BLaER1 (cell line): ENCODE results near the gene IFRD2.
"Not testable (repeated sequence)": the region's sequence is repeated elsewhere in the genome, so short reads cannot be mapped to it uniquely, and the experiment has no call there.

ENCODE experiments used
- H3K27ac ChIP-seq: shearing (Covaris generic); formaldehyde crosslinking; 2 replicates; pipeline ENCODE4 v1.8.1; 2022
- H3K27me3 ChIP-seq: shearing (Covaris generic); formaldehyde crosslinking; 2 replicates; pipeline ENCODE4 v1.8.1; 2022
- H3K36me3 ChIP-seq: shearing (Covaris generic); formaldehyde crosslinking; 2 replicates; pipeline ENCODE4 v1.8.1; 2022
- H3K4me1 ChIP-seq: shearing (Covaris generic); formaldehyde crosslinking; 2 replicates; pipeline ENCODE4 v1.8.1; 2022
- H3K4me2 ChIP-seq: shearing (Covaris generic); formaldehyde crosslinking; 2 replicates; pipeline ENCODE4 v1.8.1; 2022
- H3K4me3 ChIP-seq: shearing (Covaris generic); formaldehyde crosslinking; 2 replicates; pipeline ENCODE4 v1.8.1; 2022
- H3K9ac ChIP-seq: shearing (Covaris generic); formaldehyde crosslinking; 2 replicates; pipeline ENCODE4 v1.8.1; 2022
- H3K9me3 ChIP-seq: shearing (Covaris generic); formaldehyde crosslinking; 2 replicates; pipeline ENCODE4 v1.8.1; 2022
- H4K20me1 ChIP-seq: shearing (Covaris generic); formaldehyde crosslinking; 2 replicates; pipeline ENCODE4 v1.8.1; 2022
- Cebpa-rat ChIP-seq: shearing (Covaris generic); IDR thresholded peaks from 2 replicates; pipeline ENCODE4 v1.8.1; 2022

The IFRD2 gene

DNA sequence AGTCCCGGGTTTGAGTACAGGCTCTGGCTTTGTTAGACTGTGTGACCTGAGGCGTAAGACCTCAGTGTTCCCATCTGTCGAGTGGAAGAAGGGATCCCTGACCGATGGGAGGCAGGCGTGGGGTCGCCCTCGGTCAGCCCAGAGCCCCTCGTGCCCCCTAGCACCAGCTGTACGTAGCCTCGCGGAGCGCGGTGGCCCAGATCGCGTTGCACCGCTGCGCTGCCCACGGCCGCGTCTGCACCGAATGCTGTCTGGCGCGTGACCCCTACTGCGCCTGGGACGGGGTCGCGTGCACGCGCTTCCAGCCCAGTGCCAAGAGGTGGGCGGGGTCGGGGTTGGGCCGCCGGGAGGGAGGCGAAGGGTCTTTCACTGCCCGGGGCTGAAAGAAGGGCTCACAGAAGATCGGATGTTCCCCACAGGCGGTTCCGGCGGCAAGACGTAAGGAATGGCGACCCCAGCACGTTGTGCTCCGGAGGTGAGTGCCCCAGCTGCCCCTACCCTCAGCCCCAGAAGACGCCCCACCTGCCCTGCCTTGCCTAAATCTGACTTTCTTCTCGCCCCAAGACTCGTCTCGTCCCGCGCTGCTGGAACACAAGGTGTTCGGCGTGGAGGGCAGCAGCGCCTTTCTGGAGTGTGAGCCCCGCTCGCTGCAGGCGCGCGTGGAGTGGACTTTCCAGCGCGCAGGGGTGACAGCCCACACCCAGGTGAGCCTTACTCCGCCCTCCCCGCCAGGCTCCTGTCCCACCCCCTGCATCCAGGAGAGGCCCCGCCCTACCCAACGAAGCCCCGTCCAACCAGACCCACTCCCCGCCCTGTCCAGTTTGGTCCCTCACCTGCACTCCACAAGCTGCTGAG is 16.9 kb downstream of the IFRD2 start:
- H3K4me2 ChIP-seq, result peak overlapping the region; percentile 40
- H3K36me3 ChIP-seq, result no peaks in the 10 kb centered on the region
- TF ChIP-seq Cebpa-rat, result no peak
- H3K4me3 ChIP-seq, result 0 out of 2 replicates have a peak overlapping the region, but pooled peaks have one; percentile 7
- H3K9ac ChIP-seq, result no peak overlapping the region
- H3K27ac ChIP-seq, result no peak overlapping the region
- H4K20me1 ChIP-seq, result peaks cover 37% of the 10 kb centered on the region
- H3K4me1 ChIP-seq, result peaks cover 49% of the 10 kb centered on the region
- H3K27me3 ChIP-seq, result peaks cover 69% of the 10 kb centered on the region
- H3K9me3 ChIP-seq, result no peaks in the 10 kb centered on the region

DNA sequence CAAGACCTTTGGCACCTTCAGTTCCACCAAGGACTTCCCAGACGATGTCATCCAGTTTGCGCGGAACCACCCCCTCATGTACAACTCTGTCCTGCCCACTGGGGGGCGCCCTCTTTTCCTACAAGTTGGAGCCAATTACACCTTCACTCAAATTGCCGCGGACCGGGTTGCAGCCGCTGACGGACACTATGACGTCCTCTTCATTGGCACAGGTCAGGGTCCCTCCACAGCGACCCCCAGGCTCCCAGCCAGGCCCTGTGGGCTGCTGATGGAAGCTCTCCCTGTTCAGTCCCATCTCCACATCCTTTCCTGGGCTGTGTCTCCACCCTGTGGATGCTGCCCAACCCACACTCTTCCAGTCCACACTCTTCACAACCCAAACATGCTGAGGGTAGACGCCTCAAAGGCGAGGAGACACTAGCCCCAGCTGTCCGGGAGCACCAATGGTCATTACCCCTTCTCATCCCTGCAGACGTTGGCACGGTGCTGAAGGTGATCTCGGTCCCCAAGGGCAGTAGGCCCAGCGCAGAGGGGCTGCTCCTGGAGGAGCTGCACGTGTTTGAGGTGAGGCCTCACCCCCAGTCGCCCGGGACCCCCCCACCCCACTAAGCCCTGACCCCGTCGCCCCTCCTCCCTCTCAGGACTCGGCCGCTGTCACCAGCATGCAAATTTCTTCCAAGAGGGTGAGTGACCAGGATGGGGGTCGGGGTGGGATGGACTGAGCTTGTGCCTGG is 17.7 kb downstream of the IFRD2 start:
- H3K9ac ChIP-seq, result no peak overlapping the region
- peaks cover 67% of the 10 kb centered on the region for H3K27me3 ChIP-seq
- no peak overlapping the region for H3K4me3 ChIP-seq
- peaks cover 37% of the 10 kb centered on the region for H4K20me1 ChIP-seq
- no peaks in the 10 kb centered on the region for H3K9me3 ChIP-seq
- no peak for TF ChIP-seq Cebpa-rat
- no peak overlapping the region for H3K27ac ChIP-seq
- no peaks in the 10 kb centered on the region for H3K36me3 ChIP-seq
- no peak overlapping the region for H3K4me2 ChIP-seq
- H3K4me1 ChIP-seq, result peaks cover 52% of the 10 kb centered on the region

DNA sequence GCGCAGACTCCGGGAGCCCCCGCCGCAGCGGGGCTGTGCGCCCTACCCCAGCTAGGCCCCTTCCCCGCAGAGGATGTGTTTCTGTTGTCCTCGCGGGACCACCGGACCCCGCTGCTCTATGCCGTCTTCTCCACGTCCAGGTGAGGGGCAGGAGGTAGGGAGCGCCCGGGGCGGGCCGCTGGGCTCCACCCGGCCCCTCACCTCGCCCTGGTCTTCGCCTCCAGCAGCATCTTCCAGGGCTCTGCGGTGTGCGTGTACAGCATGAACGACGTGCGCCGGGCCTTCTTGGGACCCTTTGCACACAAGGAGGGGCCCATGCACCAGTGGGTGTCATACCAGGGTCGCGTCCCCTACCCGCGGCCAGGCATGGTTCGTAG is 18.6 kb downstream of the IFRD2 start:
- peak overlapping the region; percentile 66 for H3K4me2 ChIP-seq
- H3K9ac ChIP-seq, result no peak overlapping the region
- H3K27me3 ChIP-seq, result peaks cover 67% of the 10 kb centered on the region
- no peaks in the 10 kb centered on the region for H3K9me3 ChIP-seq
- H4K20me1 ChIP-seq, result peaks cover 37% of the 10 kb centered on the region
- no peaks in the 10 kb centered on the region for H3K36me3 ChIP-seq
- H3K4me1 ChIP-seq, result peaks cover 60% of the 10 kb centered on the region
- H3K27ac ChIP-seq, result no peak overlapping the region
- TF ChIP-seq Cebpa-rat, result no peak
- 0 out of 2 replicates have a peak overlapping the region, but pooled peaks have one; percentile 30 for H3K4me3 ChIP-seq

DNA sequence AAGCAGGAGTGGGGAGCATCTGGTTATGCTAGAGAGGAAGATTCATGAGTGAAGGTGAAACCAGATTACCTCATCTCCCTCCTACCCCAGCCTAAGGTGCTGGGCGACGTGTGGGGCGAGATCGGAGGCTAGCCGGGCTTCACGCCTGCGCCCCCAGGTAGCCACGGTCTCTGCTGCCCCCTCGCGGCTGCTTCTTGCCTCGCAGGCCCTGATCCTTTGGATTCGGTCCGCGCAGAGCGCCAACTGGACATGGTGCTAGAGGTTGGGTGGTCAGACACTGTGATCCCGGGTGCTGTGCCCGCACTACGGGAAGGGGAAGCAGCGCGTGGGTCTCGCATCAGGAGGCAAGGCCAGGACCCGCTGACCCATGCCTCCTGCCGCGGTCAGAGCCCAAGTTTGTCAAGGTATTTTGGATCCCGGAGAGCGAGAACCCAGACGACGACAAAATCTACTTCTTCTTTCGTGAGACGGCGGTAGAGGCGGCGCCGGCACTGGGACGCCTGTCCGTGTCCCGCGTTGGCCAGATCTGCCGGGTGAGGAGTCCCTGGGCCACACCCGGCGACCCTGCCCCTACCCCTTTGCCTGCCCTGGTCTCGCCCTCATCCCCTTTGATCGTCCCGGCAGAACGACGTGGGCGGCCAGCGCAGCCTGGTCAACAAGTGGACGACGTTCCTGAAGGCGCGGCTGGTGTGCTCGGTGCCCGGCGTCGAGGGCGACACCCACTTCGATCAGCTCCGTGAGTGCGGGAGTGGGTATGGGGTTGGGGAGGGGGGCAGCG is 19.1 kb downstream of the IFRD2 start:
- Histone ChIP-seq H3K4me2 (peak overlapping the region; percentile 66), H3K9me3 (no peaks in the 10 kb centered on the region), H3K4me1 (peaks cover 63% of the 10 kb centered on the region), H4K20me1 (peaks cover 37% of the 10 kb centered on the region), H3K4me3 (peak overlapping the region; percentile 30; the same call in 1 of the 2 replicates), H3K27me3 (peaks cover 67% of the 10 kb centered on the region), H3K36me3 (no peaks in the 10 kb centered on the region), H3K27ac (no peak overlapping the region), H3K9ac (no peak overlapping the region)
- TF ChIP-seq Cebpa-rat, result no peak

DNA sequence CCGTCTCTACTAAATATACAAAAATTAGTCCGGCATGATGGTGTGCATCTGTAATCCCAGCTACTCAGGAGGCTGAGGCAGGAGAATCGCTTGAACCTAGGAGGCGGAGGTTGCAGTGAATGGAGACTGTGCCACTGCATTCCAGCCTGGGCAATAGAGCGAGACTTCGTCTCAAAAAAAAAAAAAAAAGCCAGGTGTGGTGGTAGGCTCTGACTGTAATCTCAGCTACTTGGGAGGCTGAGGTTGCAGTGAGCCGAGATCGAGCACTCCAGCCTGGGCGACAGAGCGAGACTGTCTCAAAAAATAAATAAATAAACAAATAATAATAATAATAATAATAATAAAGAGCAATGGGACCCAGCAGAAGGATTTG is 19.7 kb downstream of the IFRD2 start:
- not testable (repeated sequence) for H3K4me3 ChIP-seq, H3K9me3 ChIP-seq, H3K9ac ChIP-seq, H3K27ac ChIP-seq, H3K36me3 ChIP-seq
- H3K4me2 ChIP-seq, result peak overlapping the region; percentile 66
- peaks cover 67% of the 10 kb centered on the region for H3K27me3 ChIP-seq
- H3K4me1 ChIP-seq, result peaks cover 67% of the 10 kb centered on the region
- peaks cover 35% of the 10 kb centered on the region for H4K20me1 ChIP-seq

DNA sequence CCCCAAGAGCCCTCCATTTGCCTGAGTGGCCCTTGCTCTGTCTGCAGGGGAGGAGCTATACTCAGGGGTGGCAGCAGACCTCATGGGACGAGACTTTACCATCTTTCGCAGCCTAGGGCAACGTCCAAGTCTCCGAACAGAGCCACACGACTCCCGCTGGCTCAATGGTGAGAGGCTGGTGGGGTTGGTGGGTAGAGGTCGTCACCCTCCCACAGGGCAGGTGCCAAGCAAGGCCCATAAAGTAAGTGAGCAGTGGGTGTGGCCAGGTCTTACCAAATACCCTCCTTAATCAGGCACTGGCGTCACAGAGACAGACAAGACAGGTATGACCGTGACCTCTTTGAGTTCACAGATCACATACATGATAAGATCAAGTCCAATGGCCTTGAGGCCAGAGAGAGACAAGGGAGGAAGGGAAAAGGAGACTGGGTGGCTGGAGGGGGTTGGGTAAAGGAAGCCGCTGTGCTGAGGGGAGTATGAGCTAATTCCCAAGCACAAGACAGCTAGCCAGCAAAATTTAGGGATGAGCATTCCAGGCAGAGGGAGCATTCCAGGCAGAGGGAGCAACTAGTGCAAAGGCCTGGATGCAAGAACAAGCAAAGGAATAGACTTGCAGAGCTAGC is 20.8 kb downstream of the IFRD2 start:
- Histone ChIP-seq H3K4me3 (no peak overlapping the region), H3K27ac (no peak overlapping the region), H4K20me1 (peaks cover 24% of the 10 kb centered on the region), H3K27me3 (peaks cover 67% of the 10 kb centered on the region), H3K4me2 (no peak overlapping the region), H3K36me3 (no peaks in the 10 kb centered on the region), H3K9ac (0 out of 2 replicates have a peak overlapping the region, but pooled peaks have one; percentile 19), H3K4me1 (peaks cover 69% of the 10 kb centered on the region), H3K9me3 (no peaks in the 10 kb centered on the region)
- no peak for TF ChIP-seq Cebpa-rat

DNA sequence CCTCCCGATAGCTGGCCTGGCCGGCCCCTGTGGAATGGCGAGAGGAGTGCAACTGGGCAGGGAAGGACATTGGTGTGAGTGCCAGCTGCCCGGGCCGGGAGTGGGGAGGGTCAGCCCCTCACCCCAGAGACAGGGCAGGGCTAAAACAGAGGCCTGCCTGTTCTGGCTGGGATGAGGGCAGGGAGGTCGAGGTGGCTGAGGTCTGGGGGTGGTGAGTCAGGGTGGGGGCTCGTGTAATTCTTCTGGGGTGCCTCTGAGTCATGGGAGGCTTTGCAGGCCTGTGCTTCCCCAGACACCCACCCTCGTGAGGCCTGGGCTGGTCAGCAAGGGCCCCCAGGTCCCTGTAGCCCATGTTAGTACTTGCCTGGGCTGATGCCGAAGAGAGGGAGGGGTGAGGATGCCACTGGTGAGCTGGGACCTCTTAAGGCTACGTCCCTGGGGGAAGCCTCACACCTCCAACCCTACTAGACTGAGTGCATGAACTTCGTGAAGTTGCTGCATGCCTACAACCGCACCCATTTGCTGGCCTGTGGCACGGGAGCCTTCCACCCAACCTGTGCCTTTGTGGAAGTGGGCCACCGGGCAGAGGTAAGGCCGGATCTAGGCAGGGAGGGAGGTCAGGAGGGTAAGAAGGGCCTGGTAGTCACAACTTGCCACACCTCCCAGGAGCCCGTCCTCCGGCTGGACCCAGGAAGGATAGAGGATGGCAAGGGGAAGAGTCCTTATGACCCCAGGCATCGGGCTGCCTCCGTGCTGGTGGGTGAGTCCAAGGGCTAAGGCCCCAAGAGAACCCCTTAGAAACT is 21.6 kb downstream of the IFRD2 start:
- peak overlapping the region; percentile 9; the same call in 1 of the 2 replicates for H3K4me2 ChIP-seq

DNA sequence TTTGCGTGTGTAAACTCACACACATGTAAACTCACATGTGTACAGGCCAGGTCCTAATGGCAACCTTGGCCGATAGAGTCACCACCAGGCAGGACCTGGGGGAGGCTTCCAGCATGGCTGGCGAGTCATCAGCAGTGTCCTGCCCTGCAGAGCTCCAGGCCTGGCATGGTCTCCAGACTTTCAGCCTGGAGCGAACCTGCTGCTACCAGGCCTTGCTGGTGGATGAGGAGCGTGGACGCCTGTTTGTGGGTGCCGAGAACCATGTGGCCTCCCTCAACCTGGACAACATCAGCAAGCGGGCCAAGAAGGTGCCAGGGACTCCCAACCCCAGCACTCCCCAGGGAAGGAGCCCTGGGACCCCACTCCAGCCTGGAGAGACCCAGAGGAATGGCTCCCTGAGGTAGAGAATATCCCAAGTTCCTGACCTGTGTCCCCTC is 22.2 kb downstream of the IFRD2 start:
- H4K20me1 ChIP-seq, result peaks cover 12% of the 10 kb centered on the region
- H3K4me1 ChIP-seq, result peaks cover 62% of the 10 kb centered on the region
- peaks cover 59% of the 10 kb centered on the region for H3K27me3 ChIP-seq
- no peak overlapping the region for H3K27ac ChIP-seq
- H3K9me3 ChIP-seq, result no peaks in the 10 kb centered on the region
- no peak overlapping the region for H3K9ac ChIP-seq
- no peak overlapping the region for H3K4me2 ChIP-seq
- no peak overlapping the region for H3K4me3 ChIP-seq
- no peaks in the 10 kb centered on the region for H3K36me3 ChIP-seq
- TF ChIP-seq Cebpa-rat, result no peak

More for the DNA sequence above, 21.6 kb downstream of the IFRD2 start:
- no peak for TF ChIP-seq Cebpa-rat
- Histone ChIP-seq H3K36me3 (no peaks in the 10 kb centered on the region), H4K20me1 (peaks cover 18% of the 10 kb centered on the region), H3K27ac (no peak overlapping the region), H3K4me1 (peaks cover 62% of the 10 kb centered on the region), H3K27me3 (peaks cover 65% of the 10 kb centered on the region), H3K4me3 (no peak overlapping the region), H3K9ac (peak overlapping the region; percentile 19; the same call in 1 of the 2 replicates), H3K9me3 (no peaks in the 10 kb centered on the region)
